ENCODE data around the gene NUAK1. TPM values are rescaled to one million over a fixed set of nuclear protein-coding genes. Genes with fewer than 3 reads are reported as not detected.

The NUAK1 gene
- total RNA-seq, 2 experiments from 2014 or later = not detected

DNA sequence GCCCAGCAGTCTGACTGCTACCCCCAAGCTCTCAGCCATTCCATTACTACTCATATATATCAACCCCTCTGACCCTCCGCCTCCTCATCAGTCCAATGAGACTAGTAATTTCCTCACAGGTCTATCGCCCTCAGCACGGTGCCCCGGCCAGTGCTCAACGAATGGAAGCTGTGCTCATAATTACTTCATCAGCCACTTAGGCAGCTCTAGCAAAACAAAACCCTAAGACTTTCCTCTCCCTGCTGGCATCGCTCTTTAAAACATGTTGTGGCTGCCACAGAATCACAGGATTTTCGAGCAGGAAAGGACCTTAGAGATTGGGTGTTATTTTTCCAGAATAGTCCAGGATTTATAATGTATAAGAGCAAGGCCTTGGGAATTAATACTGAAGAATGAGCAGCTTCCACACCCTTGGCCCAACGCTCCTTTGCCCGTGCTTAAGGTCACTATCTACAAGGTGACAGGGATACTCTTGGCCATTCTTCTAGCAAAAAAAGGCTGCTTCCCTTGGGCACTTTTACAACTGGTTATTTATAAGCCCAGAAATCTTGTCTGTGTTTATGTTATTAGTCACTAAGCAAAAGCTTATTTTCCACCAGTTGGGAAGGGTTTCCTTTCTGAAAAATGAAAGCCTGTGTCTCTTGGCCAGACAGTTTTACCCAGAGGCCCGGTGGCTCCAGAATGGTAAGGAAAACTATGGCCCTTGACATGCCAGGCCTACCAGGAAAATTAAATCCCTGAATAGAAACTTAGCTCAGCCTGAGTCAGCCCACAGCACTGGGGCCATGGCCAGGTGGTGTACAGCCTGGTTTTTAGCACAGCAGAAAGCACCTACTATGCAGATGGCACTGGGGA lies 47.9 kb downstream of the NUAK1 start:
- POLR2A ChIA-PET = no interaction called here
- CTCF ChIA-PET = no interaction called here

GRCh38 chr12:106089935-106090334 lies 48.8 kb downstream of the NUAK1 start:
- CTCF ChIA-PET = no interaction called here
- POLR2A ChIA-PET = no interaction called here

DNA sequence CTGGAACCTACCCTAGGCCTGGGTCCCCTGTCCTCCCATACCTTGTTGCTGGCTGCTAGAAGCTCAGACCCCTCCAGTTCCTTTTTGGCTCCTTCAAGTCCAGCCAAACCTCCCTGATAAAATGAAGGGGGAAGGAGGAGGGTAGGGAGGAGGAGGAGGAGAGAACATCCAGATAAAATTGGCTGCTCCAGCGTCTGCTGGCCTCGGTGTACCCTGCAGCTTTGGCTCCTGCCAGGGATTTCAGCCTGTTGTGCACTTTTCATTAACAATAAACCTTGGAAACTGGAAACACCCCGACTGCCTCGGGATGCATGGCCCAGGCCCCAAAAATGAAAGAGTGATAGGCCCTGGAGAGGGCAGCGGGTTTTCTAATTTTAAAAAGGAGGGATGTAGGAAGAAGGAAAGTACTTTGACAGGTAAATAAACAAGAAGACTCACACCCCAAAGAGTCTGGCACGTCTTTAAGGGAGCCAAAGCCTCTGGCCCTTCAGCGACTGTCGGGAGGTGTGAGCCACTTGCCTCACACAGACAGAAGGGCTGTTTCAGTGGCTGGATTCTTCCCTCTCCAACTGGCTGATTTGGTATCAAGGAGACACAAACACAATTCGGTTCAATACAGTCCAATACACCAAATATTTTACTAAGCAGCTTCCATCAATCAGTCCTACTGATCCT lies 49.8 kb downstream of the NUAK1 start:
- ChIA-PET POLR2A (no interaction called here), CTCF (interaction anchor here (0.5 kb wide), 1 partner anchor 98 kb away, joined by 3 read pairs; no protein-coding TSS in a partner anchor)

- CTCF ChIA-PET = interaction anchor here (0.5 kb wide), 1 partner anchor 97 kb away, joined by 3 read pairs; no protein-coding TSS in a partner anchor
These were observed 50.4 kb downstream of the NUAK1 start for GRCh38 chr12:106088246-106088808.

GRCh38 chr12:106086696-106087095 lies 52.1 kb downstream of the NUAK1 start:
- CTCF ChIA-PET = no interaction called here
- POLR2A ChIA-PET = no interaction called here

More at GRCh38 chr12:106088246-106088808, 50.4 kb downstream of the NUAK1 start:
- POLR2A ChIA-PET = no interaction called here

DNA sequence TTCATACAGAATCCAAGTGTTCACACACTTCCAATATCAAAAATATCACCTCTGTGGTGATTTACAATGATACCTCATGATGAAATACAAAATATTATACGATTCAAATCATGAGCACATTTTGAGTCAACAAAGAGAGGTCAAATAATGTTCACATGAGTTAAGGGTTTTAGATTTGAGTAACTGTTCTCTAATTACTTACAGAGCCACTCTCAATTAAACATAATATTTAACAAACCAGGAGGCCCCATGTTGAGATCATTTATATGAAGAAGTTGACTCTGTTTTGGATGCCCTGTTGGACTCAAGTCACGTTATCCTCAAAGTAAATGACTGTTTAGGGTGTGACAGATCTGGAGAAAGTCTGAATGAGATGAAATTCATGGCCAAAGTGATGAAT lies 53.5 kb downstream of the NUAK1 start:
- ChIA-PET POLR2A (no interaction called here), CTCF (no interaction called here)

DNA sequence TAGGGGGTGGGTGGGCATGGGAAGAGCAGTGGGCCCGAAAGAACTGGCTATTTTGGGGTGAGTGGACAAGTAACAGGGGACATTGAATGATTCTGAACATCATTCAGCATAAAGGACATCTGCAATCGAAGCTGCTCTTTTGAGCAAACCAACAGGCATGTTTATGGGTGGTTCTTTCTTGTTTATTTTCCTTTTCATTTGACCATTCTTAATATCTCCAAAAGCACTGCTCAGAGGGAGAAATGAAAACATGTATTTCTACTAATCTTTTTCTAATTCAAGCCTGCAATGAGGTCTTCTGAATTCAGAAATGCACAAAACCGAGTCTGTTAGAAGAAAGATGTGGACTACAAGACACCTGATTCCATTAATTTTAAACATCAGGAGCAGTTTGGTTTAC lies 54.0 kb downstream of the NUAK1 start:
- POLR2A ChIA-PET = no interaction called here

DNA sequence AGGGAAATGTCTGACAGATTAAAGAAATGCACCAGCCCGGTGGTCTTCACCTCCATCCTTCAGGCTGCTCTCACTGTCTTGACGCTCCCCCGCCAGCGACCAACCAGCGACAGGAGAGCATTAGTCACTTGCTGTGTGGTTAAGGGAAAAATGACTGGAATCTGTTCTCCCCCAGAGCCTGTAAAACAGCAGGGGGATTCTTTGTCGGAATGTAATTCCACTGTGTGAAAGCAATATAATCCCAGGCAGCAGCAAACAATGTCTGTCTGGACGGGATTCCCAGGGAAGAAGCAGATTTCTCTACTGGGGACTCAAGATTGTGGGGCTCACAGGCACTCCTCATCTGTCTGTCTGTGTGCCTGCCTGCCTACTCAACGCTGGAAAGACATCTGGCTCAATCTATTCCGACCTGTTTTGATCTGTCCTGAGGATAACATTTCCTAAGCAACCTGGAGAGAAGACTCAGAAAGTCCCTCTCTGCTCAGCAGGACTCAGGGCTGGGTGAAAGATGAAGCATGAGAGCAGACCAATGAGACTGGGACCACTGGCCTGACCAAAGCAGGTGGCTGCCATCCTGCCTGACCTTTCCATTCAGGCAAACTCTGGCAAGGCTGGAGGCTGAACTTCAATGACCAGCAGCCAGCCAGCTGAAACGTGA lies 54.6 kb downstream of the NUAK1 start:
- ChIA-PET CTCF (no interaction called here), POLR2A (no interaction called here)

More for the DNA sequence above, 54.0 kb downstream of the NUAK1 start:
- CTCF ChIA-PET = no interaction called here

GRCh38 chr12:106082216-106083175 lies 56.3 kb downstream of the NUAK1 start:
- POLR2A ChIA-PET = no interaction called here
- CTCF ChIA-PET = no interaction called here

GRCh38 chr12:106081606-106082005 lies 57.1 kb downstream of the NUAK1 start:
- ChIA-PET CTCF (no interaction called here), POLR2A (no interaction called here)

GRCh38 chr12:106080791-106081170 lies 58.0 kb downstream of the NUAK1 start:
- ChIA-PET POLR2A (no interaction called here), CTCF (no interaction called here)

- CTCF ChIA-PET = no interaction called here
- POLR2A ChIA-PET = no interaction called here
These were observed 58.5 kb downstream of the NUAK1 start for GRCh38 chr12:106080041-106080790.

- CTCF ChIA-PET = no interaction called here
- POLR2A ChIA-PET = no interaction called here
These were observed 59.5 kb downstream of the NUAK1 start for GRCh38 chr12:106079148-106079738.

GRCh38 chr12:106078358-106079010 lies 60.3 kb downstream of the NUAK1 start:
- ChIA-PET POLR2A (no interaction called here), CTCF (no interaction called here)

DNA sequence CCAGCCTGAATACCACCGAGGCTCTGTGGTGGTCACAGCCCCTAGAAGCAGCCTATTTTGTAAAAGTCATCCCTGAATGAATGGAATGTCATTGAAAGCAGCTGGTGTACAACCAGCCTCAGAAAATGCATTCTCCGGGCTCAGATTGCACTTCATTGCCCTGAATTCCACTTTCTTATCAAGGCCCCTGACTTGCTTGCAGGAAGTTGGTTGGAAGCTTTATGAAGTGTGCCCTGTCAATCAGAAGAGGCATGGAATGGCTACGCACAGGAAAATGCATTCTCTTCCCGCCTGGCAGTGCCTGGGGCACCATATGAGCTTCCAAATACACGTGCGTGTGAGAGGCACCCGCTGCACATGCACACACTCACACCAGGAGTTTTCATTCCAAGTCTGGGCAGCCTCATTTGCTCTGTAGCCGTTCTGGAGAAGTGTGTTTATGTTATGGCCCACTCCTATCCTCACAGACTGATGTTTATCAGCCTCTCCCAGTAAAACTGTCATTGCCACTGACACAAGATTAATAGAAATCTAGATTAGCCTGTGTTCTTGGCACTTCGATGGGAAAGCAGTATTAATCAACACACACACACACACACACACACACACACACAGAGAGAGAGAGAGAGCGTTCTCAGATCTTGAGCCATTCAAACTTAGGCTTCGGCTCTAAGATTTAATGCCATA lies 63.9 kb downstream of the NUAK1 start:
- CTCF ChIA-PET = no interaction called here

DNA sequence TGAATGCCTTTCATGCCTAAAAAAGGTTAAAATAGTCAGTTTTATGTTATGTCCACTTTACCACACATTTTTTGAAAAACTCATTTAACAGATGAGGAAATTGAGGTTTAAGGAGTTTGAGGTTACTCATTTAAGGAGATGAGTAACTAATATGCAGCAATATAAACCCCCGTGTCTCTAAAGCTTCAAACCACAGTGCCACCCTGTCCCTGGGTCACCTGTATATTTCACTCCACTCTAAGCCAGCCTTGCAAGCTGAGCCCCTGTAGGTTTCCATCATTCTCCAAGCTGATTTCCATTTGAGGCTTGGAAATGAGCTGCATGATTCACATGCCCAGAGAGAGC lies 64.4 kb downstream of the NUAK1 start:
- POLR2A ChIA-PET = no interaction called here
- CTCF ChIA-PET = no interaction called here

More for the DNA sequence above, 63.9 kb downstream of the NUAK1 start:
- POLR2A ChIA-PET = no interaction called here

GRCh38 chr12:106073179-106073578 lies 65.6 kb downstream of the NUAK1 start:
- POLR2A ChIA-PET = no interaction called here
- CTCF ChIA-PET = no interaction called here

- ChIA-PET CTCF (no interaction called here), POLR2A (no interaction called here)
These were observed 66.0 kb downstream of the NUAK1 start for GRCh38 chr12:106072751-106073150.

Data from activated CD8-positive, alpha-beta memory T cell treated with anti-CD3 and anti-CD28 coated beads for 36 hours (primary cell).